K562 (cell line): Measurements from ENCODE around the gene KLHL29. TPM values are rescaled to one million over a fixed set of nuclear protein-coding genes. Genes with fewer than 3 reads are reported as not detected.

Experiments
- ATAC-seq: fragments of 200-7000 bp; cut with Tn5 transposase; 3 replicates; pipeline ENCODE4 v1.9.1; 2020; ENCODE audit warnings: moderate library complexity
- BruUV-seq: library from RNA; stranded (reverse); fragments of 400-500 nt; replicated peaks from 2 replicates; lab custom pipeline; 2021; lab: Mats Ljungman, UMichigan
- CTCF ChIA-PET: fragments of 300-600 bp; formaldehyde crosslinking; extraction: SDS; loops from one replicate; lab custom pipeline; 2021; ENCODE audit warnings: low intra/inter-chr PET ratio; lab: Yijun Ruan, JAX
- POLR2A ChIA-PET: fragments of 300-600, 350-650 bp; sonication (Branson Sonifier 250); formaldehyde crosslinking; extraction: SDS; loops from one replicate; lab custom pipeline; 2021; ENCODE audit warnings: antibody characterized with exemption, inconsistent platforms; lab: Yijun Ruan, JAX
- DNase-seq, 4 experiments: peaks; one replicate each; pipeline versions ENCODE4 v3.0.0 to v3.0.0-alpha.2; 2011 to 2018; ENCODE audit warnings: low spot score in 3 of 4, mixed read lengths in 3 of 4; ENCODE audit errors: extremely low read depth in 1 of 4
- FAIRE-seq: peaks from 2 replicates; lab custom pipeline; 2011; peaks lifted over from hg19 to GRCh38; lab: Jason Lieb, UNC
- H2AFZ ChIP-seq: 2 replicates; pipeline ENCODE4 v1.6.0; 2011; ENCODE audit warnings: low read depth, low read length, control low read depth, inconsistent platforms
- H3K27ac ChIP-seq: fragments of 200-600 bp; 3 replicates; pipeline ENCODE4 v1.8.0; 2011; ENCODE audit warnings: low read depth, mild to moderate bottlenecking, control low read depth, inconsistent platforms, low read length, moderate library complexity, mixed read lengths; ENCODE audit errors: extremely low read depth
- H3K27me3 ChIP-seq, 2 experiments: fragments of 300-600 bp in 1 of 2; 2 replicates in 1 of 2; 3 replicates in 1 of 2; pipeline versions ENCODE4 v1.6.0 to v1.8.0; 2011; ENCODE audit warnings: inconsistent platforms in 2 of 2, low read length in 2 of 2, mild to moderate bottlenecking in 1 of 2, mixed read lengths in 1 of 2, moderate library complexity in 1 of 2; ENCODE audit not compliant: control insufficient read depth in 2 of 2, insufficient read depth in 2 of 2
- H3K36me3 ChIP-seq: fragments of 300-600 bp; 3 replicates; pipeline ENCODE4 v1.8.0; 2011; ENCODE audit warnings: mild to moderate bottlenecking, low read length, inconsistent platforms; ENCODE audit not compliant: control insufficient read depth, insufficient read depth
- H3K4me1 ChIP-seq, 2 experiments: fragments of 200-600 bp in 1 of 2; replicated peaks in 1 of 2; 2 replicates in 1 of 2; 3 replicates in 1 of 2; pipeline versions ENCODE4 v1.5.1 to v1.8.0; 2011; ENCODE audit warnings: inconsistent platforms in 2 of 2, low read length in 2 of 2, mild to moderate bottlenecking in 1 of 2, mixed read lengths in 1 of 2, moderate library complexity in 1 of 2; ENCODE audit not compliant: control insufficient read depth in 2 of 2, insufficient read depth in 2 of 2
- H3K4me2 ChIP-seq: 2 replicates; pipeline ENCODE4 v1.6.1; 2011; ENCODE audit warnings: low read length, control low read depth, inconsistent platforms, mixed read lengths; ENCODE audit not compliant: insufficient read depth
- H3K4me3 ChIP-seq: fragments of 200-600 bp; sonication (generic), shearing (Covaris generic); 2 replicates; pipeline ENCODE4 v1.5.1; 2016; ENCODE audit warnings: control low read depth, inconsistent platforms
- H3K79me2 ChIP-seq: fragments of 200-600 bp; 3 replicates; pipeline ENCODE4 v1.8.0; 2011; ENCODE audit warnings: low read length, inconsistent platforms; ENCODE audit not compliant: control insufficient read depth, insufficient read depth
- H3K9ac ChIP-seq, 2 experiments: 2 replicates each; pipeline versions ENCODE4 v1.6.0 to v1.6.1; 2011; ENCODE audit warnings: low read depth in 2 of 2, low read length in 2 of 2, control low read depth in 1 of 2, inconsistent platforms in 1 of 2, mild to moderate bottlenecking in 1 of 2, mixed read lengths in 1 of 2; ENCODE audit not compliant: insufficient read depth in 1 of 2
- H3K9me1 ChIP-seq: one replicate; pipeline ENCODE4 v1.6.0; 2011; ENCODE audit warnings: inconsistent platforms, mild to moderate bottlenecking, low read length, moderate library complexity; ENCODE audit not compliant: control insufficient read depth, insufficient read depth
- H3K9me3 ChIP-seq: replicated peaks from 2 replicates; pipeline ENCODE4 v1.5.1; 2011; ENCODE audit warnings: low read depth, low read length, inconsistent platforms; ENCODE audit not compliant: control insufficient read depth, insufficient read depth
- H4K20me1 ChIP-seq: replicated peaks from 2 replicates; pipeline ENCODE4 v1.6.1; 2011; ENCODE audit warnings: low read length, inconsistent platforms, mixed read lengths; ENCODE audit not compliant: control insufficient read depth, insufficient read depth
- CHD7 ChIP-seq: fragments of 200-600 bp; sonication (generic); IDR thresholded peaks from one replicate; pipeline ENCODE4 v1.6.1; 2012; ENCODE audit warnings: mild to moderate bottlenecking, low read depth, low read length, inconsistent platforms
- ELK1 ChIP-seq: sonication (generic); formaldehyde crosslinking; IDR thresholded peaks from 2 replicates; pipeline ENCODE4 v1.8.1; 2022; ENCODE audit warnings: missing genetic modification reagents
- SMAD1 ChIP-seq: fragments of 150-350 bp; IDR thresholded peaks from 2 replicates; pipeline ENCODE4 v1.6.1; 2014; ENCODE audit warnings: low read length, low read depth; ENCODE audit not compliant: partially characterized antibody
- STAT6 ChIP-seq: sonication (generic); formaldehyde crosslinking; IDR thresholded peaks from 2 replicates; pipeline ENCODE4 v1.8.1; 2023; ENCODE audit warnings: mild to moderate bottlenecking, missing genetic modification reagents
- TSC22D4 ChIP-seq: fragments of 450-650 bp; IDR thresholded peaks from 2 replicates; pipeline ENCODE4 v1.6.1; 2016; ENCODE audit warnings: missing genetic modification characterization, missing biosample characterization, control low read depth
- ZC3H11A ChIP-seq: IDR thresholded peaks from 2 replicates; pipeline ENCODE4 v1.6.1; 2012; ENCODE audit warnings: low read depth, low read length, improper control_type of control experiment
- ZNF431 ChIP-seq: sonication (generic); formaldehyde crosslinking; IDR thresholded peaks from 2 replicates; pipeline ENCODE4 v1.8.0; 2022; ENCODE audit warnings: mild to moderate bottlenecking, missing genetic modification reagents
- ZNF561 ChIP-seq: fragments of 450-650 bp; formaldehyde crosslinking; conservative IDR thresholded peaks from 2 replicates; pipeline ENCODE4 v1.4.0; 2020; ENCODE audit warnings: mild to moderate bottlenecking, moderate library complexity
- whole genome bisulfite sequencing: fragments of 100-300 bp; shearing (Covaris generic); methylation state at CpG from one replicate; pipeline ENCODE4 v1.1.6; 2016; ENCODE audit warnings: low coverage, mixed read lengths; ENCODE audit not compliant: insufficient coverage; ENCODE audit errors: missing lambda C conversion rate; 5-methylcytosine and 5-hydroxymethylcytosine counted together
- in situ Hi-C: fragments of 300-500 bp; cut with MboI; formaldehyde crosslinking; loops from 4 replicates; pipeline ENCODE4 v1.15.0; 2018; ENCODE audit warnings: inconsistent platforms, mixed read lengths
- intact Hi-C: fragments of 100-400 bp; cut with micrococcal nuclease; formaldehyde crosslinking; loops from 2 replicates; pipeline ENCODE4 v1.14.2; 2022
- polyA plus RNA-seq, 8 experiments: library from polyadenylated mRNA; depleted of rRNA in 4 of 8; stranded (reverse) in 5 of 8; unstranded in 3 of 8; fragments of >200 nt; fragmentation: Nextera tagmentation in 2 of 8; fragmentation: Illumina TruSeq in 1 of 8; extraction: Ambion mirVana in 2 of 8; extraction: Trizol in 1 of 8; gene quantifications; 2 replicates each; pipeline versions ENCODE4 v1.2.1 to v1.2.3, GENCODE V29; 2011 to 2014; ENCODE audit warnings: inconsistent platforms in 1 of 8, missing spikeins in 1 of 8
- total RNA-seq, 7 experiments: library from RNA; depleted of rRNA in 6 of 7; stranded (reverse); fragments of >200 nt in 6 of 7; fragmentation: Illumina TruSeq in 2 of 7; extraction: Trizol in 2 of 7; gene quantifications; 2 replicates each; pipeline versions ENCODE4 v1.2.1 to v1.2.3, GENCODE V29; 2011 to 2021; ENCODE audit warnings: low replicate concordance in 1 of 7

KLHL29 gene
- total and polyA plus RNA-seq, 9 of the 15 experiments (the other 6 are each of a cell fraction or from before 2014, with no cell fraction given): 0.03 to 0.31 (median 0.08) TPM; not detected in 1

- Histone ChIP-seq H3K4me2 (no peak overlapping the region), H3K9me3 (no peaks in the 10 kb centered on the region), H3K9ac (no peak overlapping the region), H4K20me1 (no peaks in the 10 kb centered on the region; the same call in 1 of the 2 replicates), H3K27ac (no peak overlapping the region), H3K4me3 (no peak overlapping the region), H3K27me3 (peaks cover 8 to 56% of the 10 kb centered on the region in 2 experiments; a peak in 4 of 5 replicates), H3K79me2 (no peaks in the 10 kb centered on the region), H3K9me1 (no peaks in the 10 kb centered on the region), H2AFZ (no peak overlapping the region), H3K36me3 (no peaks in the 10 kb centered on the region), H3K4me1 (no peaks in the 10 kb centered on the region; a peak in 1 of 5 replicates)
- WGBS: 2% methylated on average over 8 of the region's 8 CpGs
- no TSS peak for BruUV-seq
- POLR2A ChIA-PET: no interaction called here
- CTCF ChIA-PET: no interaction called here
- no peak for DNase-seq
- intact Hi-C loops (no loop called here), in situ Hi-C loops (no loop called here)
- ATAC-seq: no peak
- no peak for FAIRE-seq
- TF ChIP-seq ZNF561 (CRISPR knock-in tag) (no peak), CHD7 (no peak), ELK1 (CRISPR knock-in tag) (no peak), ZNF431 (CRISPR knock-in tag) (no peak), STAT6 (CRISPR knock-in tag) (no peak), ZC3H11A (no peak), TSC22D4 (tag) (no peak), SMAD1 (no peak)
Observed at GRCh38 chr2:23413641-23414040, 28.7 kb downstream of the KLHL29 start.
